Kidney (tissue), 14 donors: ENCODE results near the gene SIVA1. TPM values are rescaled to one million over a fixed set of nuclear protein-coding genes. Genes with fewer than 3 reads are reported as not detected.
A peak's percentile ranks its signal among the peaks of the same experiment; 100 is the strongest.

Experiments used
- DNase-seq, 5 donors: peaks; one replicate each; pipeline ENCODE4 v3.0.0-alpha.2; 2013 to 2020
- FAIRE-seq: peaks from 2 replicates; lab custom pipeline; 2012; peaks lifted over from hg19 to GRCh38; lab: Jason Lieb, UNC
- H3K27ac ChIP-seq, 2 donors: one replicate each; pipeline ENCODE4 v1.7.0; 2013; ENCODE audit warnings: low read depth in 2 of 2, low read length in 2 of 2, inconsistent platforms in 1 of 2
- H3K27me3 ChIP-seq: one replicate; pipeline ENCODE4 v1.7.1; 2013; ENCODE audit warnings: low read length, inconsistent platforms; ENCODE audit not compliant: control insufficient read depth, insufficient read depth
- H3K36me3 ChIP-seq, 3 donors: one replicate each; pipeline versions ENCODE4 v1.7.0 to v1.7.1; 2013; ENCODE audit warnings: low read length in 3 of 3, control low read depth in 1 of 3, inconsistent platforms in 1 of 3; ENCODE audit not compliant: insufficient read depth in 3 of 3, control insufficient read depth in 2 of 3
- H3K4me1 ChIP-seq, 3 donors: one replicate each; pipeline versions ENCODE4 v1.7.0 to v1.7.1; 2013; ENCODE audit warnings: low read length in 3 of 3, inconsistent platforms in 1 of 3, low read depth in 1 of 3; ENCODE audit not compliant: control insufficient read depth in 2 of 3, insufficient read depth in 2 of 3
- H3K4me3 ChIP-seq, 3 donors: one replicate each; pipeline versions ENCODE4 v1.7.0 to v1.8.1; 2013; ENCODE audit warnings: low read length in 3 of 3, control low read depth in 1 of 3, inconsistent platforms in 1 of 3
- H3K9ac ChIP-seq, 3 donors: one replicate each; pipeline versions ENCODE4 v1.7.0 to v1.7.1; 2013; ENCODE audit warnings: low read length in 3 of 3, control low read depth in 1 of 3, inconsistent platforms in 1 of 3
- H3K9me3 ChIP-seq, 3 donors: one replicate each; pipeline versions ENCODE4 v1.7.0 to v1.7.1; 2013; ENCODE audit warnings: low read length in 3 of 3, control low read depth in 1 of 3, inconsistent platforms in 1 of 3; ENCODE audit not compliant: control insufficient read depth in 2 of 3, insufficient read depth in 1 of 3
- CTCF ChIP-seq: IDR thresholded peaks from 3 replicates; pipeline ENCODE4 v1.5.1; 2012; ENCODE audit warnings: mild to moderate bottlenecking, moderate library complexity, borderline replicate concordance; ENCODE audit not compliant: insufficient read depth; ENCODE audit errors: extremely low read depth
- intact Hi-C: fragments of 100-400 bp; cut with DNase I; formaldehyde crosslinking; loops from one replicate; pipeline ENCODE4 v1.11.1; 2022
- polyA plus RNA-seq: library from polyadenylated mRNA; stranded (reverse); fragments of 350-450 nt; fragmentation: Illumina TruSeq; extraction: RNeasy Lipid Tissue Mini Kit (QIAGEN cat#74804); gene quantifications from one replicate; pipeline ENCODE4 v1.2.3, GENCODE V29; 2014; ENCODE audit warnings: low read depth, low replicate concordance; ENCODE audit not compliant: insufficient read depth
- total RNA-seq: library from RNA; stranded (reverse); fragmentation: NEBNext Ultra II Directional; extraction: Animal tissue kit (Norgen Biotek cat#: 25700); gene quantifications from one replicate; pipeline ENCODE4 v1.2.1, GENCODE V29; 2021
- donor health status: control.
- donor health status: control.
- donor health status: control.
- donor health status: control.
- donor health status: control.
- donor health status: DM: yes; HTN: yes; CAD: no.
- donor health status: Normal renal cell carcinoma (clear cell type).

The SIVA1 gene
- total and polyA plus RNA-seq, 2 donors from 2014 or later = 65.7 to 124 TPM

GRCh38 chr14:104751539-104752422 lies 1.2 kb upstream of the SIVA1 start:
- Histone ChIP-seq H3K9ac (peak overlapping the region in 2 of 3 donors; percentile 35 to 65), H3K4me3 (peak overlapping the region; percentile 57 to 89 (median 73)), H3K36me3 (peaks cover 2 to 10% (median 9%) of the 10 kb centered on the region in 3 donors), H3K9me3 (no peaks in the 10 kb centered on the region), H3K4me1 (peaks cover 3 to 27% (median 19%) of the 10 kb centered on the region in 3 donors), H3K27ac (peak overlapping the region; percentile 6 to 79), H3K27me3 (no peaks in the 10 kb centered on the region)
- peak in 2 of 5 donors; percentile 85 to 86 for DNase-seq
- no peak for FAIRE-seq
- intact Hi-C loops = no loop called here
- no peak for TF ChIP-seq CTCF

GRCh38 chr14:104752423-104752734 lies 568 bp upstream of the SIVA1 start:
- peaks cover 3 to 27% (median 19%) of the 10 kb centered on the region in 3 donors for H3K4me1 ChIP-seq
- FAIRE-seq = no peak
- H3K27ac ChIP-seq = peak overlapping the region; percentile 6 to 79

GRCh38 chr14:104753528-104754212 lies 723 bp downstream of the SIVA1 start:
- no peak for FAIRE-seq
- H3K27ac ChIP-seq = peak overlapping the region in 1 of 2 donors; percentile 65

More at GRCh38 chr14:104752423-104752734, 568 bp upstream of the SIVA1 start:
- H3K36me3 ChIP-seq = peaks cover 2 to 15% (median 11%) of the 10 kb centered on the region in 3 donors
- H3K4me3 ChIP-seq = peak overlapping the region; percentile 57 to 89 (median 73)
- intact Hi-C loops = no loop called here
- H3K27me3 ChIP-seq = no peaks in the 10 kb centered on the region
- DNase-seq = no peak
- H3K9me3 ChIP-seq = no peaks in the 10 kb centered on the region
- peak overlapping the region in 2 of 3 donors; percentile 35 to 65 for H3K9ac ChIP-seq
- no peak for TF ChIP-seq CTCF

More at GRCh38 chr14:104753528-104754212, 723 bp downstream of the SIVA1 start:
- H3K4me1 ChIP-seq = peaks cover 0 to 22% (median 19%) of the 10 kb centered on the region in 3 donors
- no peaks in the 10 kb centered on the region for H3K27me3 ChIP-seq
- peak overlapping the region; percentile 57 to 88 (median 74) for H3K9ac ChIP-seq
- DNase-seq = peak in 1 of 5 donors; percentile 87
- intact Hi-C loops = no loop called here
- peak overlapping the region; percentile 66 to 89 (median 81) for H3K4me3 ChIP-seq
- H3K36me3 ChIP-seq = peaks cover 2 to 17% (median 14%) of the 10 kb centered on the region in 3 donors
- no peak for TF ChIP-seq CTCF
- H3K9me3 ChIP-seq = no peaks in the 10 kb centered on the region
